ENCODE measurements around the gene EXOC7.
"Not testable (repeated sequence)": the region's sequence is repeated elsewhere in the genome, so short reads cannot be mapped to it uniquely, and the experiment has no call there.

Gene EXOC7

DNA sequence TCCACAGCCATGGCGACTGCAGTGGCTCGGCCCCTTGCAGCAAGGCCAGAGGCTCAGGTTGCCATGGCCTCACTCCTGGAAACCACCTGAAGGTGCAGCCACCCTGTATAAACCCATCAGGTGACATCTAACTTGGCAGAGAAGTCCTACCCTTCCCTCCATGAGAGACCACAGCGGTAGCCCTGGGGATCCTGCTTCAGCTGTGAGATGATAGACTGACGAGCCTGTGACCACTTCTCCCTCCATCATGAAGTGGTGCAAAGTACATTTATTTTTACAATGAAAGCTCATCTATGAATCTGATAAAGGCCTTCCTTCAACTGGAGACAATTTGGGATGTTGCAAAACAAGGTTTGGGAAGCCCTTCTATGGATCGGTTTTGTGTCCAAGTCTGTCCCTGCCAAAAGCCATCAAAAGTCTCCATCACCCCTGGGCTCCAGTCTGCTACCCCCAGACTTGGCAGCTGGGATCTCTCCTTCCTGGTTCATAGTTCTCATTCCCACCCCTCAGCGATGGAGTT, 22.8 kb downstream of the EXOC7 start:
- peaks cover 33 to 44% (median 39%) of the 10 kb centered on the region in 11 experiments for H3K36me3 ChIP-seq
- H3K9me3 ChIP-seq (replicated peaks in 1 of 11): no peaks in the 10 kb centered on the region
- peaks cover 0 to 86% (median 29%) of the 10 kb centered on the region in 11 experiments; a peak in 15 of 22 replicates for H4K20me1 ChIP-seq
- no peak for TF ChIP-seq Cebpa-rat (IDR thresholded peaks at IDR 0.05)
- peak overlapping the region in 10 of 11 experiments; percentile 67 to 94 (median 88); a peak in 18 of 22 replicates for H3K4me2 ChIP-seq
- peak overlapping the region in 2 of 11 experiments; percentile 12 to 34; a peak in 1 of 22 replicates for H3K9ac ChIP-seq
- peaks cover 49 to 55% (median 52%) of the 10 kb centered on the region in 10 experiments for H3K4me1 ChIP-seq
- no peak overlapping the region for H3K4me3 ChIP-seq
- no peak overlapping the region for H3K27ac ChIP-seq
- H3K27me3 ChIP-seq: peaks cover 43 to 54% (median 49%) of the 10 kb centered on the region in 11 experiments

DNA sequence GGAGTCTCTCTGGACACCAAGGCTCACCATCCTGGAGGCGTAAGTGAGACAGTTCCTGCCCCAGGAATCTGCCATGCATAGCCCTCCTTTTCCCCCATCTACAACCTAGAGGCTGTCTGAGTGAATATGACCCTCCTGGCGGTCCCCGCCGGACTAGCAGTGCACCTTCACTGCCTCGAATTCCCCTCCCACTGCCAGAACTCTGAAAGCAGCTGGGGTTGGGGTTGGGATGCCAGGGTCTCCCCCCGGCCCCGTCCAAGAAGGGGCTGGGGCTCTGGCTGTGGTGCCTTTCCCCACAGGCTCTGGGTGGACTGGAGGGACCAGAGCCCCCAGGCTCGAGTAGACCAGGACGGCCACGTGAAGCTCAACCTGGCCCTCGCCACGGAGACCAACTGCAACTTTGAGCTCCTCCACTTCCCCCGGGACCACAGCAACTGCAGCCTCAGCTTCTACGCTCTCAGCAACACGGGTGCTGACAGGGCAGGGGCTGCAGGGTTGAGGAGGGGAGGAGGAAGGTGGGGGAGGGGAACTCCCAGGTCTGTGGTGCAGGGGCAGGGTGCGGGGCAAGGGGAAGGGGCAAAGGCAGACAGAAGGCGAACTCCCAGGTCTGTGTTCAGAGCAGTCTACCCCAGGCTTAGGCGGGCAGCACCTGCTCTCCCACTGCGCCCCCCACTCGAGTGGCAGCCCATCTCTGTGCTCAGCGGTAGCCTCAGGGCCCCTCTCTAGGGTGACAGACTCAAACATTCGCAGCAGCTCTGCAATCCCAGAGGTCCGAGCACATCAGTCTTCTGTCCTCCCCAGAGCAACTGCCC, 23.4 kb downstream of the EXOC7 start:
- H3K9me3 ChIP-seq (replicated peaks in 1 of 11): no peaks in the 10 kb centered on the region
- H3K27ac ChIP-seq: no peak overlapping the region
- H3K36me3 ChIP-seq: peaks cover 26 to 38% (median 32%) of the 10 kb centered on the region in 11 experiments
- peaks cover 50 to 60% (median 56%) of the 10 kb centered on the region in 11 experiments for H3K27me3 ChIP-seq
- H3K9ac ChIP-seq: peak overlapping the region in 5 of 11 experiments; percentile 12 to 47 (median 37); a peak in 3 of 22 replicates
- peaks cover 55 to 61% (median 58%) of the 10 kb centered on the region in 10 experiments for H3K4me1 ChIP-seq
- H3K4me3 ChIP-seq: no peak overlapping the region
- peak overlapping the region; percentile 67 to 94 (median 88) for H3K4me2 ChIP-seq
- TF ChIP-seq Cebpa-rat (IDR thresholded peaks at IDR 0.05): no peak
- H4K20me1 ChIP-seq: peaks cover 0 to 93% (median 32%) of the 10 kb centered on the region in 11 experiments; a peak in 15 of 22 replicates

DNA sequence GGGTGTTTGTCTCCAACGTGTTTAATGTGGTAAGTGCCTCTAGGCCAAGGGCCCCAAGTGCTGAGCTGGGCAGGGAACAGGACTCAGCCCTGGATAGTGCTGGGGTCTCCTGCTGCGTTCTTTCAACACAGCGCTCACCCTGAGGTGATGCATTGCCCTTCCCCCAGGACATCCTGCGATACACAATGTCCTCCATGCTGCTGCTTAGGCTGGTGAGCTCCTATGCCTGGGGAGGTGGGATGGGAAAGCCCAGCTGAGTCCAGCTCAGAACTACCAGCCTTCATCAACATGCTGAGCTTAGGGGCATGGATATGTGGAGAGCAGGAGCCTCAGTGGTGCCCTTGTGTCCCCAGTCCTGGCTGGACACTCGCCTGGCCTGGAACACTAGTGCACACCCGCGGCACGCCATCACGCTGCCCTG, 24.0 kb downstream of the EXOC7 start:
- Histone ChIP-seq H3K4me1 (peaks cover 56 to 65% (median 64%) of the 10 kb centered on the region in 10 experiments), H3K4me2 (peak overlapping the region; percentile 67 to 94 (median 88)), H4K20me1 (peaks cover 0 to 94% (median 32%) of the 10 kb centered on the region in 11 experiments; a peak in 15 of 22 replicates), H3K4me3 (no peak overlapping the region), H3K27me3 (peaks cover 56 to 67% (median 62%) of the 10 kb centered on the region in 11 experiments), H3K27ac (no peak overlapping the region), H3K36me3 (peaks cover 20 to 32% (median 26%) of the 10 kb centered on the region in 11 experiments), H3K9ac (peak overlapping the region in 3 of 11 experiments; percentile 34 to 47 (median 45); a peak in 2 of 22 replicates), H3K9me3 (replicated peaks in 1 of 11) (no peaks in the 10 kb centered on the region)
- no peak for TF ChIP-seq Cebpa-rat (IDR thresholded peaks at IDR 0.05)

DNA sequence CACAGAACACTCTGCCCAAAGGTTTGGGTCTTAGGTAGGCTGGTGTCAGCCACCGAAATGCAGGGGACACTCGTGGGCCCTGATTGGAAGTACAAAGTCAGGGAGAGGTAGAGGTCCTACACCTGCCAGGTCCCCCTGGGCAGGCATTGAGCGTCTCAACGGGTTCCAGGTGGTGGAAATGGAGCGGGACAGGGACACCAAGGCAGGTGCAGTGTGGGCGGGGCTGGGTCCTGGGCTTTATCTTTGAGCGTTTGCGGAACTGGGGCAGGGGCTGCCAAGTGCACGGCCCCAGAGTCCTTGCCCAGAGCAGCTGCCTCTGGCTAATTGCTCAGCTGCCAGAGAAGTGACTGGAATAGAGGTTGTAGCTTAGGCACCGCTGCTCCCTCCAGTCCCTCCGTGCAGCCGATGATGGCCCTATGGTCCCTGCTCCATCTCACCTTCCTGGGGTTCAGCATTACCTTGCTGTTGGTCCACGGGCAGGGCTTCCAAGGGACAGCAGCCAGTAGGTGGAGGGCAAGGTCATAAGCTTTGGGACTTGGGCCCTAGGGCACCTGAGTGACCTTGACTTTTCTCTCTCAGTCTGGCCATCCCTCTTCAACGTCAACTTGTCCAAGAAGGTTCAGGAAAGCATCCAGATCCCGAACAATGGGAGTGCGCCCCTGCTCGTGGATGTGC, 24.6 kb downstream of the EXOC7 start, which contains the start of gene ZACN:
ZACN (plus strand) TSS at position 323 of the 675 bp plus-strand sequence; CDS start at position 406, 83 bp downstream.
- Histone ChIP-seq H3K27ac (no peak within 1 kb of the TSS), H3K4me3 (no peak within 1 kb of the TSS), H3K9ac (peak within 1 kb of the TSS in 3 of 11 experiments; percentile 34 to 47 (median 45); a peak in 3 of 22 replicates), H4K20me1 (peaks cover 0 to 90% (median 32%) of the 10 kb centered on the region in 11 experiments; a peak in 15 of 22 replicates), H3K36me3 (peaks cover 14 to 26% (median 21%) of the 10 kb centered on the region in 11 experiments), H3K9me3 (replicated peaks in 1 of 11) (no peaks in the 10 kb centered on the region), H3K27me3 (peaks cover 61 to 72% (median 67%) of the 10 kb centered on the region in 11 experiments), H3K4me2 (peak within 1 kb of the TSS; percentile 72 to 94 (median 88)), H3K4me1 (peaks cover 56 to 66% (median 64%) of the 10 kb centered on the region in 10 experiments)
- TF ChIP-seq Cebpa-rat (IDR thresholded peaks at IDR 0.05): no peak

DNA sequence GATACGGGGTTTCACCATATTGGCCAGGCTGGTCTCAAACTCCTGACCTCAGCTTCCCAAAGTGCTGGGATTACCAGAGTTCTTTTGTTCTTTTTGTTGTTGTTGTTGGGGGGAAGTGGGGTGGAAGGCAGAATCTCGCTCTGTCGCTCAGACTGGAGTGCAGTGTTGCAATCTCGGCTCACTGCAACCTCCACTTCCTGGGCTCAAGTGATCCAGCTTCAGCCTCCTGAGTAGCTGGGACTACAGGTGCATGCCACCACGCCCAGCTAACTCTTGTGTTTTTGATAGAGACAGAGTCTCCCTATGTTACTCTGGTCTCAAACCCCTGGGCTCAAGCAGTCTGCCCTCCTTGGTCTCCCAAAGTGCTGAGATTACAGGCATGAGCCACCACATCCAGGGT, 25.2 kb downstream of the EXOC7 start:
- H3K4me1 ChIP-seq: peaks cover 56 to 66% (median 64%) of the 10 kb centered on the region in 10 experiments
- peaks cover 0 to 83% (median 29%) of the 10 kb centered on the region in 11 experiments; a peak in 15 of 22 replicates for H4K20me1 ChIP-seq
- not testable (repeated sequence) for H3K4me3 ChIP-seq; H3K9me3 ChIP-seq (replicated peaks in 1 of 11); H3K9ac ChIP-seq; H3K27ac ChIP-seq
- H3K4me2 ChIP-seq: peak overlapping the region; percentile 20 to 94 (median 88); a peak in 19 of 22 replicates
- H3K27me3 ChIP-seq: peaks cover 68 to 78% (median 74%) of the 10 kb centered on the region in 11 experiments
- TF ChIP-seq Cebpa-rat (IDR thresholded peaks at IDR 0.05): peak in 4 of 11 experiments; percentile 32 to 64 (median 54); a peak in 5 of 22 replicates
- peaks cover 9 to 20% (median 14%) of the 10 kb centered on the region in 11 experiments; a peak in 20 of 22 replicates for H3K36me3 ChIP-seq

DNA sequence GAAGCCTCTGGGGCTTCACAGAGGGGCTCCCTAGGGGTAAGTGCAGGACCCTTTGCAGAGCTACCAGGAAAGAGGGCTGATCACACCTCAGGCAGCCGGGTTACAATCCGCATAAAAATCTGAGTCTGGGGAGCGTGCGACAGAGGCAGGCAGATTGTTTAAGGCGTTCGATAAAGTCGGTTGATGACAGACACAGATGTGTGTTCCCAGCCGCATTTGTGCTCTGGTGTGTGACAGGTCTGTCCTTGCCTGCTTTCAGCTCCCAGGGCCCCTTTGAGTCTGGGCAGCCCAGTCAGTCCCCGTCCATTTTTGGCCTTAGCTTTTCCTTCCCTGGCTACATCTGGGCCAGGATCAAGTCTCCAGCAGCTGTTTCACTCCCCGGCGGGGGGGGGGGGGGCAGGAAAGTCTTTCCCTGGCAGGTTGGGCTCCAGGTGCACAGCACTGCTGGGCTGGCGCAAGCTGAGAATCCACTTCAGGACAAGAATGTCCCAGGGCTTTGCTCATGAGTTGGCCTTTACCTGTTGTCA, 25.9 kb downstream of the EXOC7 start:
- peak overlapping the region in 6 of 11 experiments; percentile 1 to 45 (median 20); a peak in 4 of 22 replicates for H3K9ac ChIP-seq
- H3K4me1 ChIP-seq: peaks cover 60 to 72% (median 68%) of the 10 kb centered on the region in 10 experiments
- H3K9me3 ChIP-seq (replicated peaks in 1 of 11): no peaks in the 10 kb centered on the region
- TF ChIP-seq Cebpa-rat (IDR thresholded peaks at IDR 0.05): no peak
- H3K27ac ChIP-seq: no peak overlapping the region
- peak overlapping the region in 3 of 10 experiments; percentile 44 to 47 (median 46); a peak in 5 of 20 replicates for H3K4me3 ChIP-seq
- H4K20me1 ChIP-seq: peaks cover 0 to 76% (median 22%) of the 10 kb centered on the region in 11 experiments; a peak in 15 of 22 replicates
- peaks cover 3 to 13% (median 7%) of the 10 kb centered on the region in 11 experiments; a peak in 15 of 22 replicates for H3K36me3 ChIP-seq
- H3K4me2 ChIP-seq: peak overlapping the region; percentile 72 to 94 (median 89)
- H3K27me3 ChIP-seq: peaks cover 69 to 80% (median 75%) of the 10 kb centered on the region in 11 experiments

DNA sequence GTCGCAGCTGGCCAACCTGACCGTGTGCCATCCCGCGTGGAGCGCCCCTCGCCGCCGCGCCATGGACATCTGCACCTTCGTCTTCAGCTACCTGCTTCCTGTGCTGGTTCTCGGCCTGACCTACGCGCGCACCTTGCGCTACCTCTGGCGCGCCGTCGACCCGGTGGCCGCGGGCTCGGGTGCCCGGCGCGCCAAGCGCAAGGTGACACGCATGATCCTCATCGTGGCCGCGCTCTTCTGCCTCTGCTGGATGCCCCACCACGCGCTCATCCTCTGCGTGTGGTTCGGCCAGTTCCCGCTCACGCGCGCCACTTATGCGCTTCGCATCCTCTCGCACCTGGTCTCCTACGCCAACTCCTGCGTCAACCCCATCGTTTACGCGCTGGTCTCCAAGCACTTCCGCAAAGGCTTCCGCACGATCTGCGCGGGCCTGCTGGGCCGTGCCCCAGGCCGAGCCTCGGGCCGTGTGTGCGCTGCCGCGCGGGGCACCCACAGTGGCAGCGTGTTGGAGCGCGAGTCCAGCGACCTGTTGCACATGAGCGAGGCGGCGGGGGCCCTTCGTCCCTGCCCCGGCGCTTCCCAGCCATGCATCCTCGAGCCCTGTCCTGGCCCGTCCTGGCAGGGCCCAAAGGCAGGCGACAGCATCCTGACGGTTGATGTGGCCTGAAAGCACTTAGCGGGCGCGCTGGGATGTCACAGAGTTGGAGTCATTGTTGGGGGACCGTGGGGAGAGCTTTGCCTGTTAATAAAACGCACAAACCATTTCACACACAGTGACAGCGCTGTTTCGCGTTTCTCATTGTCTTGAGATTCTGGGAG, 26.6 kb downstream of the EXOC7 start:
- Histone ChIP-seq H3K4me2 (peak overlapping the region; percentile 72 to 94 (median 89)), H3K4me3 (peak overlapping the region; percentile 25 to 64 (median 45); a peak in 19 of 20 replicates), H3K27ac (no peak overlapping the region), H3K9me3 (replicated peaks in 1 of 11) (no peaks in the 10 kb centered on the region), H4K20me1 (peaks cover 0 to 70% (median 19%) of the 10 kb centered on the region in 11 experiments; a peak in 15 of 22 replicates), H3K9ac (peak overlapping the region in 7 of 11 experiments; percentile 1 to 45 (median 24); a peak in 9 of 22 replicates), H3K27me3 (peaks cover 69 to 80% (median 75%) of the 10 kb centered on the region in 11 experiments), H3K36me3 (peaks cover 0 to 6% (median under 1%) of the 10 kb centered on the region in 11 experiments; a peak in 6 of 22 replicates), H3K4me1 (peaks cover 60 to 74% (median 69%) of the 10 kb centered on the region in 10 experiments)
- no peak for TF ChIP-seq Cebpa-rat (IDR thresholded peaks at IDR 0.05)

Measured in BLaER1 treated with 17β-estradiol and CSF1 and Interleukin-3, amounts not matched to agents 10 nM and 100 nM (cell line).